GM12878 (cell line): ENCODE measurements around the gene MGA. TPM values are rescaled to one million over a fixed set of nuclear protein-coding genes. Genes with fewer than 3 reads are reported as not detected.

Experiments
- ATAC-seq: fragments of 200-7000 bp; cut with Tn5 transposase; 3 replicates; pipeline ENCODE4 v1.9.1; 2020; ENCODE audit warnings: mild to moderate bottlenecking, moderate library complexity
- BruUV-seq: library from RNA; stranded (reverse); fragments of 400-500 nt; replicated peaks from 2 replicates; lab custom pipeline; 2021; lab: Mats Ljungman, UMichigan
- CTCF ChIA-PET: fragments of 300-600 bp; sonication (Branson Sonifier 250); formaldehyde crosslinking; extraction: SDS; loops from one replicate; lab custom pipeline; 2021; ENCODE audit warnings: inconsistent platforms; lab: Yijun Ruan, JAX
- POLR2A ChIA-PET: fragments of 350-600 bp; formaldehyde crosslinking; extraction: SDS; loops from one replicate; lab custom pipeline; 2021; ENCODE audit warnings: inconsistent platforms; lab: Charles Lee
- RAD21 ChIA-PET: fragments of 300-600 bp; sonication (Branson Sonifier 250); formaldehyde crosslinking; loops from one replicate; lab custom pipeline; 2023; ENCODE audit warnings: antibody characterized with exemption; ENCODE audit not compliant: unreplicated experiment; lab: Charles Lee
- SMC1A ChIA-PET: fragments of 300-600 bp; sonication (Branson Sonifier 250); formaldehyde crosslinking; loops from one replicate; lab custom pipeline; 2023; ENCODE audit not compliant: unreplicated experiment, uncharacterized antibody; lab: Charles Lee
- DNase-seq: peaks from one replicate; pipeline ENCODE4 v3.0.0-alpha.2; 2011; ENCODE audit warnings: low read depth, low spot score
- FAIRE-seq: peaks from 3 replicates; lab custom pipeline; 2011; peaks lifted over from hg19 to GRCh38; lab: Jason Lieb, UNC
- H2AFZ ChIP-seq: 2 replicates; pipeline ENCODE4 v1.6.0; 2011; ENCODE audit warnings: low read depth, low read length, control low read depth; ENCODE audit not compliant: control insufficient read depth
- H3K27ac ChIP-seq: 2 replicates; pipeline ENCODE4 v1.5.1; 2011; ENCODE audit warnings: control low read depth; ENCODE audit not compliant: control insufficient read depth, insufficient read depth
- H3K27me3 ChIP-seq, 2 experiments: replicated peaks in 1 of 2; 2 replicates each; pipeline versions ENCODE4 v1.6.0 to v1.6.1; 2011; ENCODE audit warnings: low read length in 1 of 2; ENCODE audit not compliant: control insufficient read depth in 2 of 2, insufficient read depth in 2 of 2
- H3K36me3 ChIP-seq, 2 experiments: 2 replicates each; pipeline ENCODE4 v1.5.1; 2011; ENCODE audit warnings: low read length in 1 of 2; ENCODE audit not compliant: control insufficient read depth in 2 of 2, insufficient read depth in 2 of 2
- H3K4me1 ChIP-seq: 2 replicates; pipeline ENCODE4 v1.6.1; 2011; ENCODE audit warnings: mild to moderate bottlenecking, low read length, moderate library complexity, mixed read lengths; ENCODE audit not compliant: control insufficient read depth, insufficient read depth
- H3K4me2 ChIP-seq: 2 replicates; pipeline ENCODE4 v1.6.0; 2011; ENCODE audit warnings: control low read depth; ENCODE audit not compliant: control insufficient read depth, insufficient read depth
- H3K4me3 ChIP-seq: fragments of 200-600 bp; sonication (generic); 2 replicates; pipeline ENCODE4 v1.5.1; 2016
- H3K79me2 ChIP-seq: 2 replicates; pipeline ENCODE4 v1.6.0; 2011; ENCODE audit warnings: low read length; ENCODE audit not compliant: control insufficient read depth, insufficient read depth
- H3K9ac ChIP-seq: 2 replicates; pipeline ENCODE4 v1.8.0; 2011; ENCODE audit warnings: low read length, control low read depth, mixed read lengths; ENCODE audit not compliant: control insufficient read depth, insufficient read depth
- H3K9me3 ChIP-seq: replicated peaks from 3 replicates; pipeline ENCODE4 v1.5.1; 2011; ENCODE audit warnings: mild to moderate bottlenecking, low read length; ENCODE audit not compliant: control insufficient read depth, insufficient read depth
- H4K20me1 ChIP-seq: 2 replicates; pipeline ENCODE4 v1.6.0; 2011; ENCODE audit not compliant: control insufficient read depth, insufficient read depth
- CHD2 ChIP-seq: IDR thresholded peaks from 2 replicates; pipeline ENCODE4 v1.6.1; 2011; ENCODE audit warnings: low read depth, low read length, improper control_type of control experiment, borderline replicate concordance
- IKZF1 ChIP-seq: fragments of 450-650 bp; conservative IDR thresholded peaks from 2 replicates; pipeline ENCODE4 v1.6.1; 2017; ENCODE audit warnings: antibody characterized with exemption, mild to moderate bottlenecking
- NFYA ChIP-seq: IDR thresholded peaks from 2 replicates; pipeline ENCODE4 v1.6.1; 2011; ENCODE audit warnings: low read depth, mild to moderate bottlenecking, low read length, improper control_type of control experiment, borderline replicate concordance
- NFYB ChIP-seq: IDR thresholded peaks from 2 replicates; pipeline ENCODE4 v1.6.1; 2011; ENCODE audit warnings: low read depth, mild to moderate bottlenecking, low read length, improper control_type of control experiment, moderate library complexity; ENCODE audit not compliant: insufficient read depth
- POLR2A ChIP-seq: IDR thresholded peaks from 2 replicates; pipeline ENCODE4 v1.6.1; 2011; ENCODE audit warnings: low read depth, mild to moderate bottlenecking, low read length
- RAD51 ChIP-seq: fragments of 450-650 bp; IDR thresholded peaks from 2 replicates; pipeline ENCODE4 v1.6.1; 2016; ENCODE audit warnings: moderate library complexity, mild to moderate bottlenecking, inconsistent platforms
- SPI1 ChIP-seq: IDR thresholded peaks from 2 replicates; pipeline ENCODE4 v1.6.1; 2011; ENCODE audit warnings: low read depth, mild to moderate bottlenecking, low read length, moderate library complexity, borderline replicate concordance; ENCODE audit not compliant: insufficient read depth
- WRNIP1 ChIP-seq: IDR thresholded peaks from 2 replicates; pipeline ENCODE4 v1.6.1; 2011; ENCODE audit warnings: low read depth, low read length, improper control_type of control experiment, borderline replicate concordance
- YY1 ChIP-seq: IDR thresholded peaks from 2 replicates; pipeline ENCODE4 v1.6.1; 2011; ENCODE audit warnings: low read depth, mild to moderate bottlenecking, low read length
- ZNF207 ChIP-seq: fragments of 450-650 bp; IDR thresholded peaks from 2 replicates; pipeline ENCODE4 v1.6.1; 2014; ENCODE audit warnings: antibody characterized with exemption, mild to moderate bottlenecking, borderline replicate concordance
- WGBS: methylation state at CpG from one replicate; pipeline ENCODE4 v1.1.6; 2016; ENCODE audit warnings: low lambda C conversion rate; ENCODE audit not compliant: insufficient replicate concordance, insufficient coverage; ENCODE audit errors: missing lambda C conversion rate; 5-methylcytosine and 5-hydroxymethylcytosine counted together
- in situ Hi-C: fragments of 300-500 bp; cut with MboI; formaldehyde crosslinking; loops from 9 replicates; pipeline ENCODE4 v1.14.3; 2018; ENCODE audit warnings: mixed read lengths
- intact Hi-C: fragments of 100-400 bp; cut with micrococcal nuclease; formaldehyde crosslinking; loops from one replicate; pipeline ENCODE4 v1.14.2; 2022; ENCODE audit not compliant: unreplicated experiment
- polyA plus RNA-seq, 11 experiments: library from polyadenylated mRNA; depleted of rRNA in 4 of 11; unstranded in 6 of 11; stranded (reverse) in 5 of 11; fragments of >200 nt; fragmentation: Nextera tagmentation in 4 of 11; fragmentation: Illumina TruSeq in 1 of 11; extraction: Ambion mirVana in 4 of 11; extraction: Trizol in 1 of 11; gene quantifications; 1 replicate in 1 of 11; 2 replicates in 10 of 11; pipeline versions ENCODE4 v1.2.1 to v1.2.3, GENCODE V29; 2011 to 2016; ENCODE audit warnings: inconsistent platforms in 2 of 11, missing spikeins in 2 of 11, low read depth in 1 of 11
- total RNA-seq, 4 experiments: library from RNA; depleted of rRNA in 3 of 4; stranded (reverse); fragments of >200 nt in 3 of 4; fragmentation: Illumina TruSeq in 1 of 4; extraction: Trizol in 1 of 4; gene quantifications; 2 replicates each; pipeline versions ENCODE4 v1.2.1 to v1.2.3, GENCODE V29; 2013 to 2021
- TF ChIP-seq, protein P1 (sequence below): IDR thresholded peaks from 2 replicates; pipeline ENCODE4 v1.6.1; 2012; ENCODE audit warnings: low read depth, low read length, improper control_type of control experiment
- TF ChIP-seq, protein P2 (sequence below): fragments of 450-650 bp; IDR thresholded peaks from 2 replicates; pipeline ENCODE4 v1.6.1; 2017; ENCODE audit warnings: mild to moderate bottlenecking, moderate library complexity
- TF ChIP-seq, protein P3 (sequence below): IDR thresholded peaks from 2 replicates; pipeline ENCODE4 v1.6.1; 2012; ENCODE audit warnings: low read depth, low read length, improper control_type of control experiment
- TF ChIP-seq, protein P4 (sequence below): IDR thresholded peaks from 2 replicates; pipeline ENCODE4 v1.6.1; 2011; ENCODE audit warnings: low read depth, low read length, improper control_type of control experiment, borderline replicate concordance
- TF ChIP-seq, protein P5 (sequence below): IDR thresholded peaks from 2 replicates; pipeline ENCODE4 v1.6.1; 2011; ENCODE audit warnings: low read depth, mild to moderate bottlenecking, low read length, moderate library complexity, borderline replicate concordance; ENCODE audit errors: extremely low read depth

Gene MGA
- total and polyA plus RNA-seq, 10 of the 15 experiments (the other 5 are each of a cell fraction or from before 2014, with no cell fraction given): 2.6 to 29.6 (median 17.0) TPM

DNA sequence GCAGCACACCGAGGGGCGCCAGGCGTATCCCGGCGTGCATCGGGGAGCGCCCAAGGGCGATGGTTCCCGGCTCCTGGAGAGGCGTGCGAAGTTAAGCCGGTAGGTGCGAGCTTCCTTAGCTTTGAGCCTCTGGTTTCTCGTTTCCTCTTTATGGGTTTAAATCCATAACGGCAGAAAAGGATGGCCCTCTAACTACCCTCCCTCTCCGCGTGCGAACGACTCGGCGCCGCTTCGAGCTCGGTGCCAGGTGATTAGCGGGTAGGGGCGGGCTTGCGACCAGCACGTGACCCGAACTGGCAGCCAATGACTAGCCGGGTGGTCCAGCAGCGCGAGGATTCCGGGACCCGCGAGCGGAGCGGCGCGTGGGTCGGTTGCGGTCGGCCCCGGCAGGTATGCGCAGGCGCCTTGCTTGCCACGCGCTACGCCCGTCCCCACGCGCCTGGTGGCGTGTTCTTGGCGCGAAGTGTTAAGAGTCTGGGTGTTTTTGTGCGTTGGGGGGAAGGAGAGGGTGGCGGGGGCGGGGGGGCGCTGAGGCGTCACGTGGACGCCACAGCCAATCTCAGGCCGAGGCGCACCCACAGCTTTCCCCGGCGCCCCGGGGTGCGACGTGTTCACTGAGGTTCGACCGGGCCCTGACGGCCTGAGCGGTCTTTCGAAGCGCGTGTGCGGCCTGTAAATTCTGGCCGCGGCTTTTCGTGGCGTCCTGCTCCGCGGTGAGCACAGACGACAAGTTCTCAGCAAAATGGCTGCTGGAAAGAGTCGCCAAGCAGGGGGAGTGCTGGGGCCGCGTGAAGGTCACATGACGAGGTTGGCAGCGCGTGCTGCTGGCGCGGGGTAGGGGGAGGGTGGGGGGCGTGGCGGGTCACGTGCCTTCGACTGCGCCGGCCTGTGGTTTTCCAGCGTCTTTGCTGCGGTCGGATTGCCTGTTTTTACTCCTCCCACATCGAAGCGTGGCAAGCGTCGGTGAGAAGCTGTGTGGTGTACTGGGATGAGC lies 38.7 kb upstream of the MGA start:
- POLR2A ChIA-PET: interaction anchor here (0.6 kb wide), 1 partner anchor 232 kb away, joined by 3 read pairs; no protein-coding TSS in a partner anchor
- Histone ChIP-seq H3K27me3 (no peaks in the 10 kb centered on the region), H3K9me3 (no peaks in the 10 kb centered on the region; the same call in 2 of the 3 replicates), H3K4me1 (peaks cover 5% of the 10 kb centered on the region), H3K27ac (no peak overlapping the region), H3K4me2 (peak overlapping the region; percentile 74), H3K4me3 (peak overlapping the region; percentile 68), H2AFZ (peak overlapping the region; percentile 85), H4K20me1 (no peaks in the 10 kb centered on the region), H3K79me2 (no peaks in the 10 kb centered on the region), H3K36me3 (no peaks in the 10 kb centered on the region), H3K9ac (no peak overlapping the region)
- no TSS peak for BruUV-seq
- intact Hi-C loops (no loop called here), in situ Hi-C loops (no loop called here)
- ATAC-seq (peak; percentile 64), DNase-seq (peak; percentile 28), FAIRE-seq (peak; percentile 38)
- SMC1A ChIA-PET: no interaction called here
- RAD21 ChIA-PET: no interaction called here
- WGBS: 52% methylated on average over 97 of the region's 104 CpGs
- CTCF ChIA-PET: interaction anchor here (1.5 kb wide), 1 partner anchor 283 kb away, joined by 4 read pairs; no protein-coding TSS in a partner anchor
- TF ChIP-seq RAD51: peak; percentile 52
- TF ChIP-seq ZNF207: no peak
- no peak for TF ChIP-seq NFYA
- TF ChIP-seq YY1: peak; percentile 30; the same call in 1 of the 2 replicates
- TF ChIP-seq CHD2: peak; percentile 43; the same call in 1 of the 2 replicates
- TF ChIP-seq, protein P1, sequence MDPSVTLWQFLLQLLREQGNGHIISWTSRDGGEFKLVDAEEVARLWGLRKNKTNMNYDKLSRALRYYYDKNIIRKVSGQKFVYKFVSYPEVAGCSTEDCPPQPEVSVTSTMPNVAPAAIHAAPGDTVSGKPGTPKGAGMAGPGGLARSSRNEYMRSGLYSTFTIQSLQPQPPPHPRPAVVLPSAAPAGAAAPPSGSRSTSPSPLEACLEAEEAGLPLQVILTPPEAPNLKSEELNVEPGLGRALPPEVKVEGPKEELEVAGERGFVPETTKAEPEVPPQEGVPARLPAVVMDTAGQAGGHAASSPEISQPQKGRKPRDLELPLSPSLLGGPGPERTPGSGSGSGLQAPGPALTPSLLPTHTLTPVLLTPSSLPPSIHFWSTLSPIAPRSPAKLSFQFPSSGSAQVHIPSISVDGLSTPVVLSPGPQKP: no peak
- peak; percentile 52; the same call in 1 of the 2 replicates for TF ChIP-seq IKZF1
- no peak; the same call in 1 of the 2 replicates for TF ChIP-seq POLR2A
- TF ChIP-seq NFYB: 0 out of 2 replicates have a peak, but pooled peaks have one; percentile 45
- TF ChIP-seq, protein P2, sequence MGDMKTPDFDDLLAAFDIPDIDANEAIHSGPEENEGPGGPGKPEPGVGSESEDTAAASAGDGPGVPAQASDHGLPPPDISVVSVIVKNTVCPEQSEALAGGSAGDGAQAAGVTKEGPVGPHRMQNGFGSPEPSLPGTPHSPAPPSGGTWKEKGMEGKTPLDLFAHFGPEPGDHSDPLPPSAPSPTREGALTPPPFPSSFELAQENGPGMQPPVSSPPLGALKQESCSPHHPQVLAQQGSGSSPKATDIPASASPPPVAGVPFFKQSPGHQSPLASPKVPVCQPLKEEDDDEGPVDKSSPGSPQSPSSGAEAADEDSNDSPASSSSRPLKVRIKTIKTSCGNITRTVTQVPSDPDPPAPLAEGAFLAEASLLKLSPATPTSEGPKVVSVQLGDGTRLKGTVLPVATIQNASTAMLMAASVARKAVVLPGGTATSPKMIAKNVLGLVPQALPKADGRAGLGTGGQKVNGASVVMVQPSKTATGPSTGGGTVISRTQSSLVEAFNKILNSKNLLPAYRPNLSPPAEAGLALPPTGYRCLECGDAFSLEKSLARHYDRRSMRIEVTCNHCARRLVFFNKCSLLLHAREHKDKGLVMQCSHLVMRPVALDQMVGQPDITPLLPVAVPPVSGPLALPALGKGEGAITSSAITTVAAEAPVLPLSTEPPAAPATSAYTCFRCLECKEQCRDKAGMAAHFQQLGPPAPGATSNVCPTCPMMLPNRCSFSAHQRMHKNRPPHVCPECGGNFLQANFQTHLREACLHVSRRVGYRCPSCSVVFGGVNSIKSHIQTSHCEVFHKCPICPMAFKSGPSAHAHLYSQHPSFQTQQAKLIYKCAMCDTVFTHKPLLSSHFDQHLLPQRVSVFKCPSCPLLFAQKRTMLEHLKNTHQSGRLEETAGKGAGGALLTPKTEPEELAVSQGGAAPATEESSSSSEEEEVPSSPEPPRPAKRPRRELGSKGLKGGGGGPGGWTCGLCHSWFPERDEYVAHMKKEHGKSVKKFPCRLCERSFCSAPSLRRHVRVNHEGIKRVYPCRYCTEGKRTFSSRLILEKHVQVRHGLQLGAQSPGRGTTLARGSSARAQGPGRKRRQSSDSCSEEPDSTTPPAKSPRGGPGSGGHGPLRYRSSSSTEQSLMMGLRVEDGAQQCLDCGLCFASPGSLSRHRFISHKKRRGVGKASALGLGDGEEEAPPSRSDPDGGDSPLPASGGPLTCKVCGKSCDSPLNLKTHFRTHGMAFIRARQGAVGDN: peak; percentile 83
- TF ChIP-seq, protein P3, sequence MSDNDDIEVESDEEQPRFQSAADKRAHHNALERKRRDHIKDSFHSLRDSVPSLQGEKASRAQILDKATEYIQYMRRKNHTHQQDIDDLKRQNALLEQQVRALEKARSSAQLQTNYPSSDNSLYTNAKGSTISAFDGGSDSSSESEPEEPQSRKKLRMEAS: no peak; the same call in 1 of the 2 replicates
- TF ChIP-seq, protein P4, sequence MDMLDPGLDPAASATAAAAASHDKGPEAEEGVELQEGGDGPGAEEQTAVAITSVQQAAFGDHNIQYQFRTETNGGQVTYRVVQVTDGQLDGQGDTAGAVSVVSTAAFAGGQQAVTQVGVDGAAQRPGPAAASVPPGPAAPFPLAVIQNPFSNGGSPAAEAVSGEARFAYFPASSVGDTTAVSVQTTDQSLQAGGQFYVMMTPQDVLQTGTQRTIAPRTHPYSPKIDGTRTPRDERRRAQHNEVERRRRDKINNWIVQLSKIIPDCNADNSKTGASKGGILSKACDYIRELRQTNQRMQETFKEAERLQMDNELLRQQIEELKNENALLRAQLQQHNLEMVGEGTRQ: peak; percentile 62
- TF ChIP-seq SPI1: peak; percentile 40; the same call in 1 of the 2 replicates
- TF ChIP-seq, protein P5, sequence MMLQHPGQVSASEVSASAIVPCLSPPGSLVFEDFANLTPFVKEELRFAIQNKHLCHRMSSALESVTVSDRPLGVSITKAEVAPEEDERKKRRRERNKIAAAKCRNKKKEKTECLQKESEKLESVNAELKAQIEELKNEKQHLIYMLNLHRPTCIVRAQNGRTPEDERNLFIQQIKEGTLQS: peak; percentile 63; the same call in 1 of the 2 replicates
- TF ChIP-seq WRNIP1: no peak
